ENCODE results near the gene PSME2.
A peak's percentile ranks its signal among the peaks of the same experiment; 100 is the strongest.

Gene PSME2

GRCh38 chr14:24093901-24094840, 52.2 kb downstream of the PSME2 start, which contains the start of gene PCK2:
Gene PCK2 (plus strand): TSS chr14:24094311. CDS start chr14:24094406, 95 bp downstream.
- DNase-seq (ENCODE audit: low read depth): peak; percentile 75
